GM21717 (cell line): ENCODE data around the gene MAPKAP1.

Source experiments
- ATAC-seq: cut with Tn5 transposase; IDR thresholded peaks from one replicate; pipeline ENCODE4 v1.9.1; 2021; ENCODE audit warnings: mild to moderate bottlenecking, moderate library complexity; ENCODE audit not compliant: unreplicated experiment

The MAPKAP1 gene

DNA sequence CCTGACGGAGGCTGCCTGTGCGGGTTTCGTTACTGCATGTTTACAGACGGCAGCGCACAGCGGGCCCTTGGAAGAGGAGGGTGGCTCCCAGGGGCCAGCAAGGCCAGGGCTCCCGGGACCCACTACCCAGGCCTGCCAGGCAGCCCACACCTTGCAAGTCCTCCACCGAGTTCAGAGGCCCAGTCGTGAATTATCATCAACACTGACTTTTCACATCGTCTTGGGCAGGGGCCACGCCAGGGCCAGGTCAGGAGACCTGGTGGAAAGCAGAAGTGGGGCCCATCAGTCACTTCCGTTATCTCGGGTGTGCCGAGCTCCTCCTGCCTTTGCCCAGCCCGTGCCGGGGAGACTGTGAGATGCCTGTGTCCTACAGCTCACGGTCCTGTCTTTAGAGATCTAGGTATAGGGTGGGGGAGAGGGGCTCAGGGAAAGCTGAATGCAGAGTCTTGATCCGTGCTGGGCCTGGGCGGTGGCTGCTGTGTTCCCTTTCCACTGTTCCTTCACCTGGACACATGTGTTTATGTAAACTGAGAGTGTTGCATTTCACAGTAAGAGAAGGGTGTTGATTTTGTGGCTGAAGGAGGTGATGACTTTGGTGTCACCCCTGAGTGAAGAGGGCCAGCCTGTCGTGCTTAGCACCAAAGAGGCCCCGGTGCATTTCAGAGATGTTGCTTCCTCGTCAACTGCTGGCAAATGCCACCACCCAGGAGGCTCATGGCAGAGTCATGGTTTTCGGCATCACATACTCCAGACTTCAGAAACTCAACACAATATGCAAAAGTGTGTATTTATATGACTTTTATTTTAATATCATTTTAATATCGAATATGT, 270.2 kb downstream of the MAPKAP1 start:
- no peak for ATAC-seq

DNA sequence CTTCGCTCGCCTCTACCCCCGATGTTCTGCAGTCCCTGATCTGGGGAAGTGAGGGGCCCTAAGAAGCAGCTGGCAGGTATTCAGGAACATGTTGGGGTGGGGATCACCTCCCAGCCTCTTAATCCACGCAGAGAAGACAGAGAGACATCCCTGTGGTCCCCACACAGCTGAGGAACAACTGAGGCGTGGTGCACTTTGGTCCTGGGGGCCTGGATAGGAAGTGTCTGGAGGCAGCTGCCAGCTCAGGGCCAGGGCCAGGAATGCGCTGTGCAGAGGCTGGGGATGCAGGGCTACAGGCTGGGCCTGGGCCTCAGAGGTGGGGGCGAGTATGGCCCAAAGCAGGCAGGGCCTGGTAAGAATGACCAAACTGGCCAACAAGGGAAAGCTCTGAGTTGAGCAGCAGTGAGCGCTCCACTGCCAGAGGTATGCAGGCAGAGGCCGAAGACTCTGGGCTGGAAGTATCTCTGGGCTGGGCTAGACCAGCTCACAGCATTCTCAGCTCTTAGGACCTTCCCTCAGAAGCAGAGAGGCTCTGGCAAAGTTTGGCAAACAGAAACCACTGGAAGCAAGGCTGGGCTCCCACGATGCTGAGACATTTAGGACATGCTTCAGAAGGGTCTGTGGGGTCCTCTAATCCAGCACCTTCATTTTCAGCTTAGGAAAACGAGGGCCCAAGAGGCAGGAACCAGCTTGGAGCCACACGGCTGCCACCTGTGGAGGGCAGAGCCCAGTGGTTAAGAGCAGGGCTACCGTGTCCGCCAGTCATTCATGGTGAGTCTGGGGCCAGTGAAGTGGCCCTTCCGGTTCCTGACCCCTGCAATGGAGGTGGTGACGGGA, 271.0 kb downstream of the MAPKAP1 start:
- no peak for ATAC-seq

- no peak for ATAC-seq
These were observed 271.8 kb downstream of the MAPKAP1 start for GRCh38 chr9:125434986-125435775.

GRCh38 chr9:125433461-125434011, 273.5 kb downstream of the MAPKAP1 start:
- no peak for ATAC-seq

- ATAC-seq, result no peak
These were observed 274.2 kb downstream of the MAPKAP1 start for GRCh38 chr9:125432715-125433385.

DNA sequence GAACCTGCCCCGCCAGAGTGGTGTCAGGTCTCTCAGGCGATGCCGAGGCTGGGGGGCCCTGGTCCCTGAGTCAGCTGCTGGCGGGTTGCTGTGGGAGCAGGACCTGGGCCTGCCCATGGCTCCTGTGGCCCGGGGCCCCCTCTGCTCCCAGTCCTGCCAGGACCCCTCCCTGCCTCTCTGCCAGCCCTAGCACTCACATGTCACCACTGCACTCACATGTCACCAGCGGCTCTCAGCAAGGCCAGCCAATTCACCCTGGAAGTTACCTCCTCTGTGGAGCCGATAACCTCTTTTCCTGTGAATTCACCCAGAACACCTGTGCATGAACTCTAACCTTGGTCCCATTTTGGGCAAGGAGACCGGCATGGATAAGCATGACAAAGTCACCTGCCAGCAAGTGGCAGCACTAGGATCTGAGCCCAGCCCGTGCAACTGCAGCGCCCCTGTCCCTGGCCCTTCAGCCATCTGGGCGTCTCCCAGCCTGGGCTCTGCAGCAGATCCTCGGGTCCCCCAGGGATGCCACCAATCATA, 275.2 kb downstream of the MAPKAP1 start:
- ATAC-seq, result no peak

DNA sequence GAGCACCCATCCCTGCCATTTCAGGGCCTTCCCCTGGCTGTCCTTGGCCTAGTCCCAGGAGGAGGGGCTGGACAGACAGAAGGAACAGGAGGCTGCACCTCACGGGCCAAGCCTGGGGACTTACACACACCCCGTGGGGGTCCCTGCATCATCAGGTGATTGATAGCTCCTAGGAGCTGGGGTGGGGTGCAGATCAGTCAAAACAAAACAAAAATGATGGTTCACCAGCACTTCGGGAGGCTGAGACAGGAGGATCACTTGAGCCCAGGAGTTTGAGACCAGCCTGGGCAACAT, 276.0 kb downstream of the MAPKAP1 start:
- ATAC-seq, result no peak

DNA sequence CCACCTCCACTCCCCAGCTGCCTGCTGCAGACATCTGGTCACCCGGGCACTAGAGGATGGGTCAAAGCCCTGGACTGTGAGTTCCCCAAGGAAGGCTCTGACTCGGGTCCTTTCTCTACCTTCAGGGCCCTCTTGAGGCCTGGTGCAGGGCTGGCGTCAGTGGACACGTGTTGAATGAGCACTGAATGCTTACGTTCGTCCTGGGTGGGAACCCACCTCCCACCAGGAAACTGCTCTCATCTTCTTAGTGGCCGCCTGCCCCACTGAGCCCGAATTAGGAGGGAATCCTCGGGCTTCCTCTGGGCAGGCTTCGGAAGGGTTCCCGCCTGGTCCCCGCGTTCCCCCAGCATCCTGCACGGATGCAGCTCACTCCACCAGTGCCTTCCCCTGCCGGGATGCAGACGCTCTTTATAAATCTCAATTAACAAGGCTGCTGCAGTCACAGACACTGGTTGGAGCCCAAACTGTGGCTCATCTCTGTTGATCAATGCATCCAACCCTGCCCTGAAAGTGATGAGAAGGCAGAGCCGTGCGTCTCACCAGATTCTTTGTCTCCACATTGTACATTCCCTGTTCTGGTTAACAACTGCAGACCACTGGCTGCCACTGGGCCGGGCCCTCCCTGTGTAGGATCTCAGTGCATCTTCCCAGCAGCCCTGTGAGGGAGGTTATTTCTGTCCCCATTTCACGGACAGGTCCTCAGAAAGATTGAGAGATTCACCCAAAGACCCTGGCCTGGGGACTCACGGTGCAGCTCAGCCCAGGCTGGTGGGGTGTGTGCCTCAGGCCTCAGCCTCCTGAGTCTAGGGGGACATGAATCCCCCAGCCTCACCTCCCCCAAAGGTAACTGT, 276.6 kb downstream of the MAPKAP1 start:
- no peak for ATAC-seq

DNA sequence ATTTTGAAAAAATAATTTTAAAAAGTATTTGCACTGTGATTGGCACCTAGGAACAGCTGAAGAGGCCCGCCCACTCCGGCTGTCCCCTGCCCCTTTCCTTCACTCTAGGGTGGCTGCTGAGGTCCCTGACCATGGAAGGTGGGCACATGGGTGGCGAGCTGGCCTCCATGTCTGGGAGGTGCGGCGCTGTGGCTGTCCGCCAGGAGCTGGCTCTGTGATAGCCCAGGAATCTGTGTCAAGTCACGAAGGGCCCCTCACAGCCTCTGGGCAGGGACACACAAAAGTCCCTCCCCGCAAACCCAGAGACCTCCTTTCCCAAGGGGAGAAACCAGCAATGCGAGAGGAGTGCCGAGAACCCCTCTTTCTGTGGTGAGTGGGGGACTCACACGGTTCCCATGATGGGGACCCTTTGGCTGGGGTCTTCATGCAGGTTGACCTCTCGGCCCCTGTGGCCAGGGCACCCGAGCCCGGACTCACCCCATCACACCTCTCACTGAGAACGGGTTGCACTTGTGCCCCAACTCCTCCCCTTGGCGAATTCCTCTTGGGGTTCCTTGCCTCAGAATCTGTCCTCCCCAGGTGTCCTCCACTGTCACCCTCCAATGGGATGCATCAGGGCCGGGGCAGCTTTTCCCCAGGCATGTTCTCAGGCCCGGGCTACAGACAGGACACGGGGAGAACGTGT, 277.4 kb downstream of the MAPKAP1 start:
- no peak for ATAC-seq

GRCh38 chr9:125428902-125429467, 278.0 kb downstream of the MAPKAP1 start:
- no peak for ATAC-seq

GRCh38 chr9:125428060-125428901, 278.7 kb downstream of the MAPKAP1 start:
- ATAC-seq, result no peak

DNA sequence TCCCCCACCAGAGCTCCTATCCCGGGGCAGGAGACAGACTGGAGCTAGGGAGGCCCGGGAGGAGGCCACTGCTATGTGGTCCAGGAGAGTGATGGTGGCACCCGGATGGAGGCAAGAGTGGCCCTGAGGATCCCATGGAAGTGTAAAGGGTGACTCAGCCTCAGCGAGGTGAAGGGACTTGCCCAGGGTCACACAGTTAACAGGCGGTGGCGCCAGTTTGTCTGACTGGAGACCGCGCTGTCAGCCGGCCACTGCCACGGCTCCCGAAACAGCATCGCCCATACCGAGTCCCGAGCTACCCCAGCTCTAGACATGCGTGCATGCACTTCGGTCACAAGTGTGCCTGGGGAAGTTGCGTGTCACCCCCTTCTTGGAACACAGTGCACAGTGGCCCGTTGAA, 279.5 kb downstream of the MAPKAP1 start:
- no peak for ATAC-seq

DNA sequence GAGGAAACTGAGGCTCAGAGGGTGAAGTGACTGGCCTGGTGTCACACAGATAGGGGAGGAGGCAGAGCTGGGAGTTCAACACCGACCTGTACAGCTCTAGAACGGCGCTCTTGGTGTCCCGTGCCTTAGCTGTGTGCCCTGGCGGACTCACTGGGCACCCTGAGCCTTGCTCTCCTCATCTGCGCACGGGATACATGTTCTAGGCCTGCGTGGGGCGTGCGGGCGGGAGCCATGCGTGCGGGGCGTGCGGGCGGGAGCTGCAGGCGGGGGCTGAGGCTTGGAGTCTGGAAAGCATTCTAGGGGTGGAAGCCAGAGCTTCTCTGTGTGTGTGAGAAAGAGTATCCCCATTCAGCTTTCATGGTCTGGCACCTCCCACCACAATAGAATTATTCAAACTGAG, 280.1 kb downstream of the MAPKAP1 start:
- ATAC-seq, result no peak

DNA sequence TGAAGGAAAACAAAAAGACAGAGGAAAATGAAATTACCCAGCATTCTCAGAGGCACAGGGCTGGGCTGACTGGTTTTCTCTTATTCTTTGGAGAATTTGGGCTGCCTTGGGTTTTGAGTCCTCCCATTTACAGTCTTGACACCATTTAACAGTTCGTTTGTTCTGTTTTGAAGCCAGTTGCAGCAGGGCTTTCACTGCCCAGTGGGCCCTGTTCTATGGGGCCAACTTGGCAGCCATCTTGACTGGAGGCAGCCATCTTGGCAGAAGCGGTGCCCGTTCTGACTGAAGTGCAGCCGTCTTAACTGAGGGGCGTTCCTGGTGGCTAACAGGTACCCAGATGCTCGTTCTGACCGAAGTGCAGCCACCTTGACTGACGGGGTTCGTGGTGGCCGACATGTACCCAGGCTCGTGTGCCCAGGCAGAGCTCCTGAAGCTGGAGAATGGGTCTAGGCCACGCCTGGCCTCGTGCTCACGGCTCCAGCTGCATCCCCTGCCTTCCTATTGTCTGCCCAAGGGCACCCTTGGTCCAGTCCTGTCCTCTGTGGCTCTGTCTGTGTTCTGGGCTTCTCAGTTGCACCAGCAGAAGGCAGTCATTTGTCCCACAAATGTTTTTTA, 281.0 kb downstream of the MAPKAP1 start:
- no peak for ATAC-seq

DNA sequence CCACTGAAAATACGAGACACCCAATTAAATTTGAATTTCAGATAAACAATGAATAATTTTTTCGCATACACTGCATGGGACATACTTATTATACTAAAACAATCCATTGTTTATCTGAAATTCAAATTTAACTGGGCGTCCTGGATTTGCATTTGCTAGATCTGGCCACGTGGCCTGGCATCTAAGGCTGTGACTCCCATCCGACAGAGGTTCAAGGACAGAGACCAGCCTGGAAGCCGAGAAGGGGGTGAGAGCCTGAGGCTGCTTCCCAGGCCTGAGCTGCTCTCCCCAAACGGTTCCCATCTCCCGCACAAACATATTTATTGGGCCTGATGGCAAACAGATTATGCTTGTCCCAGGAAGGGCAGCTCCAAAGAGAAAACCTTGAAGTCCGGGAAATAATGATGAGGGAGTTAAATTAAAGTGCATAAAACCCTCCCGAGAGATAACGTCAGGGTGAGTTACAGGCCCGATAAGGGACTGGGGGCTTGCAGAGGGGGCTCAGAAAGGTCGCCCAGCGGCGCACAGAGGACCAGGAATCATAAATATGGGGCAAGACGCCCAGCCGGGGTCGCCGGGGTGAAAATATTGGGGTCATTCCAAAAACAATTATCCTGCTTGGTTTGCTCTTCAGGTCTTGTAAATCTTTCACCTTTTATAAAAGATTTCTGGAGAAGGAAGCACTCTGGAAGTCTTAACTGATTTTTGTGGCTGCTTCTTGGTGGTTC, 281.7 kb downstream of the MAPKAP1 start:
- ATAC-seq, result no peak

GRCh38 chr9:125423964-125424363, 283.0 kb downstream of the MAPKAP1 start:
- no peak for ATAC-seq

- ATAC-seq, result no peak
These were observed 284.2 kb downstream of the MAPKAP1 start for GRCh38 chr9:125422853-125423252.
